Stimulated activated CD4-positive, alpha-beta T cell treated with anti-CD3 and anti-CD28 coated beads, Interleukin-4, amount 100 ng/mL, for 48 hours (primary cell): Measurements from ENCODE around the gene MSI2.
A peak's percentile ranks its signal among the peaks of the same experiment; 100 is the strongest.

Source experiments
- DNase-seq, 2 donors: peaks; one replicate each; pipeline ENCODE4 v3.0.0-alpha.2; 2020; ENCODE audit warnings: low read depth in 2 of 2

The MSI2 gene

GRCh38 chr17:57366558-57367351 lies 110.4 kb downstream of the MSI2 start:
- no peak for DNase-seq

- no peak for DNase-seq
Observed at GRCh38 chr17:57368637-57369336, 112.5 kb downstream of the MSI2 start.

DNA sequence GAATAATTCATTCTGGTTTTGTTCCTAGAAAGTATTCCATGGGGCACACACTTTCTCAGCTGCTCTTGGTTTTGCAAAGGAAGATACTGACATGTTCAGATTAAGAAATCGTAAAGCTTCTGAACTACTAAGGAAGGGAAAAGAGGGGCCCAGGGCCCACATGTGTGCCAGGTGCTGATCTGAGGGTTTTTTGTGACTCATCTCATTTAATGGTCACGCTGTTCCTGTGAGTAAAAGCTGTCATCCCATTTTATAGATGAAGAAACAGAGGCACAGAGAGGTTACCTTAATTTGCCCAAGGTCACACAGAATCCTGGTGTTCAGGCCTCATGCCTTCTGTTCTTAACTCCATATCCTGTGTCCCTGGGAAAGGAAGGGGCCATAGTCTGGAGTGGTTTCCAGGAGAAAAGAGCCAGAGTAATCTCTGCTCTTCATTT lies 113.2 kb downstream of the MSI2 start:
- no peak for DNase-seq

GRCh38 chr17:57370037-57370581 lies 113.8 kb downstream of the MSI2 start:
- DNase-seq: no peak

- DNase-seq: no peak
Observed at GRCh38 chr17:57370619-57371018, 114.3 kb downstream of the MSI2 start.

GRCh38 chr17:57372156-57372555 lies 115.8 kb downstream of the MSI2 start:
- no peak for DNase-seq

GRCh38 chr17:57373048-57373447 lies 116.7 kb downstream of the MSI2 start:
- no peak for DNase-seq

DNA sequence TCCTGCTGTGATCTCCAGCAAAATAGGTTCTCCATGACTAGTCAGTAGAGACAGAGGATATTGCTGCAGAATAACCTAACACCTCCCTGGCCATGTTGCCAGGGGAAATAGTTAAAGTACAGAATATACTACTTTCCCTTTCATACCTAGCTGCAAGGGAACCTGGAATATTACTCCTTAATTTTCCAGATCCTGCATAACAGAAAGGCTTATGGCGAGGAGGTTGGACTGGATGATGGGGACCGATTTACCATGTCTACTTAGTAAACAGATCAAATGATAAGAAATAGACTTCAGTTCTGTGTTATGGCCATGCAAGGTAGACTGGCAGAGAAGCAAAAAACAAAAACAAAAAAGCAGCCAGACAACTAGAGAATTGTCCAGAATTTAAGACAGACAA lies 117.4 kb downstream of the MSI2 start:
- no peak for DNase-seq

DNA sequence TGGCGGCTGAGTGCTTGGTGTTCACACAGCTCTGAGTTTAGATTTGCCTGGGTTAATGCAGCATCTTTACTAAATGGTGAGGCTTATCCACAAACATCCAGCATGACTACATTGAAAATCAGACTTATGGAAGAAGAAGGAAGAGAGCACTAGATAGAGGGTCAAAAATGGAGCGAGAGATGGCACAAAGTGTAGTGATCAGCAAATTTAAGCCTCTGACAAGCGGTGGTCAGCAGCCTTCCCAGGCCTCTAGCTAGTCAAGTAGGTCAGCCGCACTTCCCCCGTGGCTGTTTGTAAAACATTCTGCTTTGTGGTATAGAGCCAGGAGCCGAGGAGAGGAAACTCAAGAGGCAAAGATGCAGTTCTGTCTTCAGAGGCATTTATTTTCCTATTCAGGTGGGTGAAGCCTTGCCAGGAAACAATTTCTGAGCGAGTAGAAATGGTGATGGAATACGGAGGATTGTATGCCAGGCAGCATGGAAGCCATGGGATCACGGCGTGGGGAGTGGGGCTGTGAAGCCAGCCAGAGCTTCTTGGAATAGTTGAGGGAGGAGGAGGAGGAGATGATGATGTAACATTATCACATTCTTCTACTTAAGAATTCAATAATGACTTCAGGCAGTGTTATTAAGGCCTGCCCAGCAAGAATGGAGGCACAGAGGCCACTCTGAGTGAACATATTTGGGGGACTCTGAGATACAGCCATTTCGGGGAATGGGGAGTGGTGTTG lies 118.9 kb downstream of the MSI2 start:
- no peak for DNase-seq

GRCh38 chr17:57375770-57376225 lies 119.5 kb downstream of the MSI2 start:
- DNase-seq: no peak

DNA sequence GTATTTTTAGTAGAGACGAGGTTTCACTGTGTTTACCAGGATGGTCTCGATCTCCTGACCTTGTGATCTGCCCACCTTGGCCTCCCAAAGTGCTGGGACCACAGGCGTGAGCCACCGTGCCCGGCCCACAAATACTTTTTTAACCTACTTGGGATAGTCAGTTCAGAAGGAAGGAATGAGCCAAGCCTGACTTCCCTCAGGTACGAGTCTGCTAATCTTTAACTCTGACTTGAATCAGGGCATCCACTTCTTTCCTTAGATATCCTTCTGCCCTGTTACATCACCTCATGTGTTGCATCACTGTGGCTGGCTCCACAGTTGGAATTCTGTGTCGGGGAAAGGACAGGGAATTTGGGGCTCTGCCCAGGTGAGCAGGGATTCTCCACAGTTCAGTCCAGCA lies 120.8 kb downstream of the MSI2 start:
- no peak for DNase-seq

- peak in 1 of 2 donors; percentile 3 for DNase-seq
Observed at GRCh38 chr17:57379237-57379894, 123.0 kb downstream of the MSI2 start.

GRCh38 chr17:57379895-57380434 lies 123.6 kb downstream of the MSI2 start:
- no peak for DNase-seq

DNA sequence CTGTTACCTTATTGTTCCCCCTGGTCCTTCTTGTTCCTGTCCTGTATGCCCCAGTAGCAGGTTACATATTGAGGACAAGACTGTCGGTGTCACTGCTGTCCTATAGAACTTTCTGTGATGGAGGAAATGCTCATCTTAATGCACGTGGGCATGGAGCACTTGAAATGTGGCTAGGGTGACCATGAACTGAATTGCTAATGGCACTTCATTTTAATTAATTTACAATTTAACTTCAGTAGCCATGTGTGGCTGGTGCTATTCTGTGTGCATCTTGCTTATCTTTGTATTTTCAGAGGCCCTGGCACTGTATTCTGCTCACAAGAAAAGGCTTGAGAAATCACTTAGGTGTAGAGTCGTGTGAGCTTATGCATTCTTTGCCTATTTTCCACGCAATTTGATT lies 125.2 kb downstream of the MSI2 start:
- no peak for DNase-seq

- DNase-seq: no peak
Observed at GRCh38 chr17:57384219-57384618, 127.9 kb downstream of the MSI2 start.

DNA sequence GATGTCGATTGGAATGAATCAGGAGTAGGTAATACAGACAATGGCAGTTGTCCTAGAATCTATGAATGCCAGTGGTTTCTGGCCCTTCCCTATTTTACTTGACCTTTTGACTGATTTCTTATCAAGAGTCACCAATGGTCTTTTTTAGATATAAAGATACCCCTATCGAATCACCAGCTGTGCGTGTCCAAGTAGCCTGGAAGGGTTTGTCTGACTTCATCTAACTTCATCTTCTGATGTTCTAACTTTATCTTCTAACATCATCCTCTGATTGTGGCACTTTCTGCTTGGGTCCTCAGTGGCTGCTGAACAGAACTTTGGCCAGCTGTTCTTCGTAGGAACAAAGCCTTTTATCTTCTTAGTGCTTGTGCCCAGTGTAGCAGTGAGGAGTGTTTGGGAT lies 129.7 kb downstream of the MSI2 start:
- no peak for DNase-seq

DNA sequence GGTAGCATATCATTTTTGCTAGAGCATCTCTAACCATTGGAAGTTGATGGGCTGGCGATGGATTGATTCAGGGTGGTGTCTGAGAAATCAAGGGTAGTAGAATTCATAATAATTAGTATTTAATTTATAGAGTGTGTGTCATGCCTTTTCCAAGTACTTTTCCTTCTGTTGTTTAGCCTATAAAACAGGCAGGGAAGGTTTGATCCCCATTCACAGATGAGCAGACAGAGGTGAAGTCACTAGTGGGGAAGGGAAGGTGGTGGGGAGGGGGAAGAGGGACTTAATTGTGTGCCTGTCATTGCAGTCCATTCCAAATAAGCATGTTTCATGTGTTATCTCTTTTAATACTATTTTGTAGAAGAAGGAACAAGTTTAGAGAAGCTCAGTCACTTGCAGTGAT lies 131.3 kb downstream of the MSI2 start:
- no peak for DNase-seq

- DNase-seq: no peak
Observed at GRCh38 chr17:57388131-57388725, 131.9 kb downstream of the MSI2 start.

DNA sequence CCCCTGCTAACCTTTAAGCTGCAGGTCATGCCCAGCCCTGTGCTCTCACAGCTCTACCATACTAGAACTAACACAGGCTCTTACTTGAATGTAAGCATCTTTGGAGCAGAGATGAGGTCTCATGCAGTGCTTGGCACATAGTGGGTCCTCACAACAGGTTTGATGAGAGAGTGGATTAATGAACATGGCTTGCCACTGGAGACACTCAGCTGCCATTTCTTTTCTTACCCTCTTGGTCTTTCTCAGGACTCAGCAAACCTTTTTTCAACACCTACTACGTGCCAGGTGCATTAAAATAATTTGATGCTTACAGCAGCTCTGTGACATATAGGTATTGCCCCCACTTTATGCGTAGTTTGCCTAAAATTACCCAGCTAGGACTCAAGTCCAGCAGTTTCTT lies 133.2 kb downstream of the MSI2 start:
- no peak for DNase-seq

DNA sequence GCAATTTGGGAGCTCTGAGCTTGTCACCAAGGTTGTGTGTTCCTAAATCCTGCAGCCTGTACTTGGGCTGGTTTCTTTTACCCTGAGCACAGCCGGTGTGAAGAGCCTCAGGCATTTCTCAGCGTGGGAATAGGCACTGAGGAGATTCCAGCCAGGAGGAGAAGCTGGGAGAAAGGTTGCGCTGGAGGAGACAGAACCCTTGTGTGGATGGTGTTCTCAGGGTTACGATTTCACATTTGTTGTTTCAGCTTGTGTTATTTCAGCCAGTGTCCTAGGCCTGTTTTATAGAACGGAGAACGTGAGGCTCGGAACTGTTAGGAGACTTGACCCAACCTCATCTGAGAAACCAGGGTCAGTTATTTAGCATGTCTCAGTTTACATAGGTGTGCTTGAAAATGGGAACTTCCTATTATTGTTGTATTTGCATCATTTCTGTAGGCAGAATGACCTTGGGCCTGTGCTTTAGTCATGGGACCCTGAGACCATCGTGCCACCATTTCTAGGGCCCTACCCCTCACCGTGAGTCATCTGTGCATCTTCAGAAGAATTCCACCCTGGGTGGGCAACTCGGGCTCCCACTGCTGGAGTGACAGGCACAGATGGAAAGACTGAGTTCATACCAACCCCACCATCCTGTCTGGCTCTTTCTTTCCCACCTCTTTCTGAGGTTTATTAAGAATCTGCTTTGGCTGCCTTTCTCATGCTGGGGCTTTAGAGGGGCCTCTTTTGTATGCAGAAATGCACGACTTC lies 134.9 kb downstream of the MSI2 start:
- no peak for DNase-seq
